Activated CD4-positive, alpha-beta T cell treated with anti-CD3 and anti-CD28 coated beads for 4 hours (primary cell): ENCODE results near the gene ANGPTL7.
"Not testable (repeated sequence)": the region's sequence is repeated elsewhere in the genome, so short reads cannot be mapped to it uniquely, and the experiment has no call there.

Experiments
- DNase-seq, 2 donors: peaks; one replicate each; pipeline ENCODE4 v3.0.0-alpha.2; 2020

ANGPTL7 gene

DNA sequence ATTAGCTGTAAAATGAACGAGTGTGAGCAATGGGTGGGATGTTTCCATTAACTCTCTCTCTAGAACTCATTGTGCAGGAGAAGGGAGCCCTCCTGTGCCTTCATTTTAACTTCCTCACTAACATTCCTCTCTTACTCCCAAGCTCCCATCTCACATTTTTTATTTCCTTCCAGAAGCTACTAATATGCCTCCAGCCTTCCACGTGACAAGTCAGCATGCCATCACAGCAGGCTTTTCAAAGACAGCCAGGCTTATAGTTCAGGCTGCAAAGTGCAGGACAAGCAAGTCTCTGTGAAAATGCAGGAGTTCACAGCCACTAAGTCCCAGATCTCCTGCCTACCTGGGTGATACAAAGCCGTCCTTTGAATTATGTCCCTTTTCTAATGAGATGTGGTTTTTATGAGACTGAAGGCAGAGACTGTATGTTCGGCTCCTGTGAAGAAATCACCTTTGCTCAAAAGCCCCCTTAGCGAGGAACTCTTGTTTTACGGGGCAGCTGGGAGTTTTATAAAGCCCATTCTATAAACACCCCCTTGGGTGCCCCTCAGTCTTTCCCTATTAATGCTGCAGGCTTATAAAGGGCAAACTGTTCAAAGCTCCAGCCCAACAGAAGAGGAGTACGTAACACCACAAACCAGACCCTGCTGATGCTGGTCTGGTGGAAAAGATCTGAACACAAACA is 14.8 kb upstream of the ANGPTL7 start:
- DNase-seq: no peak

DNA sequence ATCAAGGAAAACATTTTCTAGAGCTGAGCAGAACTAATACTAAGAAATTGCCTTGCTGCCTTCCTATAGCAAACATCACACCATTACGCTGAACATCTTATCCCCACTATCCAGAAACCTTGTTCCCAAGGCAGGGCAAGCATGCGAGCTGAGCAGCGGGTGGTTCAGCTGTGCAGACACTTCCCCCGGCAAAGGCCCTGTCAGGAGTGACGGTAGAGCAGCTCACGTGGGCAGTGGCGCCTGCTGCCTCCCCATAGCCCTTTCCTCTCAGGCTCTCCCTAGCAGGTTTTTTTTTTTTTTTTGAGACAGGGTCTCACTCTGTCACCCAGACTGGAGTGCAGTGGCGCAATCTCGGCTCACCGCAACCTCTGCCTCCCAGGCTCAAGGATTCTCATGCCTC is 13.7 kb upstream of the ANGPTL7 start:
- DNase-seq: no peak

DNA sequence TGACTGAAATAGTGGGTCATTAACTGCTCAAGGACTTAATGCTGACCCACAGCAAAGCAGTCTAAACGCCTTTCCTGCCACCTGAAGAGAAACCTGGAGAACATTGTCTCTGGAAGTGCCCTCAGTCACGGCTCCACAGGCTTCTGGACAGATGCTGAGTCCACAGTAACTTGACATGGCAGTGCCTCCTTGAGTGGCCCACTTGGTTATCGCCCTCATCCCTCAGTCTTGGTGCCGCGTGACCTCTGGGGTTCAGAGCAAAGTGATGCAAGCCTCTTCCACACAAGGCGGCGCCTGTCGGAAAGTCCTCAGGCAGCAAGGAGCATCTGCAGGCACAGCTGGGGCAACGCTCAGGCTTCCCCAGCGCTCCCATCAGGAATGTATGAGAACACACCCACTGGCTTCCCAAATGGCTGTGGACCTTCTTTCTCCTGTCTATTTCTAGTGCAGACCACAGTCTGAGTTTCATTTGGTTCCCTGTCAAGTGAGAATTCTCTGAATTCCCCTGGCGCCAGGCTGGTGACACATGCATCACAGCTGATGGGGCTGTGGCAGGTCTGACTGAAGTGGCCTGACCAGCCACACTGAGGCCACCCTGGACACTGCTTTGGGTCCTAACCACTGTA is 13.0 kb upstream of the ANGPTL7 start:
- DNase-seq: no peak

DNA sequence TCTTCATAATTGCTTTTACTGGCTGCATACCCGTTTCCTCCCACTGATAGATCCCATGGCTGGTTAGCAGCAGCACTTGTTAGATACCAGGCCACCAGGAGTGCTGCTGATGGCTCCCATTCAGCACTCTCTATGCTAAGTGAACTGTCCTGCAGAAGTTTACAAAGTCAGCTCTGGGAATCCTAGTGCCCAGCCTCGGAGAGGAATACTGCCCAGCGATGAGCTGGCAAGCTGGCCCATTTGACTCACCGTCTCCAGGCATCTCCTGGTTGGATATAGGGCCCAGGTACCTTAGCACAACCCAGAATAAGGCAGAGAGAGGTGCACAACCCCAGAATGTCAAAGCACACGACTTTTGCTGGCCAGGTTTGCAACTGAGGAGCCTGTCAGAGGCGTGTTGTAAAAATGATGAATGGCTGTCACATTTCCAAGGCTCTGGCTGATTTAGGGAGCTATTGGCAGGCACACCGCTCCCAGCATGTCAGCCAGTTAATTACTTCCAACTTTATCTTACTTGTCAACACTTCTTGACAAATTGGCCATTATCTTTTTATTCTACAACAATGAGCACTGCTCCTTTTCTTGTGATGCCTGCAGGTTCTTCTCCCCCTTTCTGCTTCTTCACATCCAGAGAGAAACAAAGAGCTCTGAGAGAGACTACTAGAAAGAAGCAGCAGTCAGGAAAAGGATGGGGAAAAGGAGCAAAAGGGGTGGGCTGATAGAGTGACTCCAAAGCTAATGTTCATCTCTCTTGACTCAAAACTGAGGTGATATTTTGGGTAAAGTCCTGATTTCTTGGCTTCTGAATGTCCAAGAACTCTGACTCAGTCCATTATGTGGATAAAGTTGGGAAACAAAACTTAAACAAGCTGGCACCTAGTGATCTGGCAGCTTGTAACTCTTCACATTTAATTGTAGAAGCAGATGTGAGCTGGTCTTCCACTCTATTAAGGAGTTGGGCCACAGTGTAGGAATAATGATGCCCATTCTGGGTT is 10.8 kb upstream of the ANGPTL7 start:
- DNase-seq: no peak

DNA sequence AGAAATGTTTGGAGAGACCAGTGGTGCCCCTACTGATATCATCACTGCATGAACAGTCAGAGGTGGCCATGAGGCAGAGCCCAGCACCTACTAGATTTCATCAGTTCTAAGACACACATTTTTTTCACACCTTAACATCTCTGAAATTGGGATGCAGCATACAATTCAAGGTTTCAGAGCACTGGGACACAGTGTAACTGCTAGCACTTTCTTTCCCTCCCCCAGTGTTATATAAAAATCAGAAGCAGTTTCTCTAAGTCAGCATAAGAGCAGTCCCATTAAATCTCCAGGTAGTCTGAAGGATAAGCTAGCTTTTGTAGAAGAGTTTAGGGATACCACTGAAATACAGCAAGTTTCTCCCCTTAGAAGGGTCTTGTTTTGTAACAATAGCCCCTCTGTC is 10.0 kb upstream of the ANGPTL7 start:
- no peak for DNase-seq

DNA sequence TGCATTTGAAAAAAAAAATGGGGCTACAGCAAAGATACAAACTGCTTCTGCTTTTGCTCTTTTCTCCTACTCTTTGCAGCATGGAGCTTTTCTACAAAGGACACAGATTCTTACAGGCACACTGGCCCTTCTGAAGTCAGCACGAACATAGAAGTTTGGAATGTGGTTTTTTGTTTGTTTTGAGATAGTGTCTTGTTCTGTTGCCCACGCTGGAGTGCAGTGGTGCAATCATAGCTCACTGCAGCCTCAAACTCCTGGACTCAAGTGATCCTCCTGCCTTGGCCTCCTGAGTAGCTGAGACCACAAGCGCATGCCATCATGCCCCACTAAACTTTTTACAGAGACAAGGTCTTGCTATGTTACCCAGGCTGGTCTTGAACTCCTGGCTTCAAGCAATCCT is 9.4 kb upstream of the ANGPTL7 start:
- DNase-seq: not testable (repeated sequence)

DNA sequence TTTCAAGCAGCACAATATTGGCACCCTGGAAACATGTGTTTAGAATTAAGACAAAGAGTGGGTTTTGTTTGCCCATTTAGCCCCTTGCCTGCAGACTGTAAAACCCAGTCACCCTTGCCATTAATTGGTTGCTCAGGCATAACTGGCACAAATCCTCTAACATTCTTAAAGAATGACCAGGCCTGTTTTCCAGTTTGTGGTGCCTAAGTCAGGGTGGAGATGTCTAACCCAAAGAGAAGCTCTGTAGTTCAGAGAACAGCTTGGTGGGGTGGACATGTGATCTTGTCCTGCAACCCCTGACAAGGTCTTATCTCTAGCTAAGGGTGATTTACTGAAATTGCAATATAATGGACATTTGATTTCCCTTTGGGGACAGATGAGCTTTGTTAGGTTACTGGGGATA is 8.8 kb upstream of the ANGPTL7 start:
- no peak for DNase-seq

DNA sequence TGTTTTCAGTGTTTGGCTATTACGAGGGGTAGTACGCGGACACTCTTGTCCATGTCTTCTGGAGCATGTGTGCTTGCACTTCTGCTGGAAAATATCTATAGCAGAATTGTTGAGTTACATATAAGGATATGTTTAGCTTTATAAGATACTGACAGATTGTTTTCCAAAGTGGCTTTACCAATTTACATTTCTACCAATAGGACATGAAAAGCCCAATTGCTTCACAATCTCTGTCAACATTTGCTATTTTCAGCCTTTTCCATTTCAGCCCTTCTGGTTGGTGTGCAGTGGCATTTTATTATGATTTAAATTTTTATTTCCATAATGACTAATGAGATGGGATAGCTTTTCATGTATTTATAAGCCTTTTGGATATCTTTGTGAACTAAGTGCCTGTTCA is 6.3 kb upstream of the ANGPTL7 start:
- no peak for DNase-seq

DNA sequence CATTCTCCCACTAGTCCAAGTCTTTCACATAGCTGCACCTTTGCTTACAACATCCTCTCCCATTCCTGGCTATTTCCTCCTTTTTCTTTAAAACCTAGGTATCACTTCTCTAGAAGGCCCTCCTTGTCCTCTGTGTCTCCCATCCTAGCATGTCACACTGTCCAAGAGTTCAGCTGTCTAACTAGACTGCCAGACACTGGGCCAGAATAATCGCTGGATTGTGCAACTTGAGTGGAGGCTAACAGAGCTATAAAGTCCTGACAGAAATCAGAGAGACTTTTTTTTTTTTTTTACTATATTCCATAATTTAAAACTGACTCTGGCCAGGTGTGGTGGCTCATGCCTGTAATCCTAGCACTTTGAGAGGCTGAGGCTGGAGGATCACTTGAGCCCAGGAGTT is 4.2 kb upstream of the ANGPTL7 start:
- DNase-seq: no peak

DNA sequence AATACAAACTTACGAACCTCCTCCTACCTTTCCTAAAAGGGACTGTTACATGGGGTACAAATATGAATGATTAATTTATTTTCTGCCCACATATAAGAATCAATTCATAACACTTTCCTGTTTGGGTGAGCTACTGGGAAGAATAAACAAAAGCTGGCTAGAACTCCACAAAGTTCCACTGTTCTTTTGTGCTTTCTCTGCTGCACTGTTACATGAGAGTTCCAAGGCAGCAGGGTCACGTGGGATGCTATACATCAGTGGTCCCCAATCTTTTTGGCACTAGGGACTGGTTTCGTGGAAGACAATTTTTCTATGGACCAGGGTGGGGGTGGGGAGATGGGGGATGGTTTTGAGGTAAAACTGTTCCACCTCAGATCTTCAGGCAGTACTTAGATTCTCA is 2.2 kb upstream of the ANGPTL7 start:
- DNase-seq: no peak

DNA sequence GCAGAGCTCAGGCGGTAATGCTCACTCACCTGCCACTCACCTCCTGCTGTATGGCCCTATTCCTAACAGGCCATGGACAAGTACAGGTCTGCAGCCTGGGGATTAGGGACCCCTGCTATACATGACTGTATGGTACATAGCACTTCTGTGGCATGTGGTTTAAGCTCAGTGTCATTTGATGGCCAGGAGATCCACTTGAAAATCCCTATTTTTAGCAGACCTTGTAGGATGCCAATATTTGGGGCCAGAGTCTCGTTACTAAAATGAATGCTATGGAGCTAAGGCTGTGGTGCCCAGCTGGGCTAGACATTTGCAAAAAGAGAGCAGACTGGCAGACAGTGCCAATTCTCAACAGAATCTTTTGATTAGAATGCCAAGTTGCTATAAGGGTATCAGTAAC is 1.7 kb upstream of the ANGPTL7 start:
- no peak for DNase-seq

DNA sequence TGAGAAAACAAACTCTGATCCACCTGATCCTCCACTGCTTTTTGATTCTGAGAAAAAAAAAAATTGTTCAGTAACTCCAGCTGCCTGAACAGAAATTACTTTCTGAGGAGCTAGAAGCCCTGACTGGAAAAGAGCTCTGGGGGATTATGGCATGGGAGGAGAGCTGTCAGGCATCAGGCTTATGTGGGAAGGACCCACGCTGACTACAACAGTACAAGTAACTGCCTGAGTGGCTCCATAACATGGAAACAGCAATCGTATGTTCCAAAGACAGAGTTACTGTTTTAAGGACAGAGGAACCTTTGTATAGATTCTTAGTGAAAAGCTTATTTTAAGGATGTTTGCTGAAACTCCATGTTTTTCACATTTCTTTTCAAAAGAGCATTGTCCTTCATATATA is 1.2 kb upstream of the ANGPTL7 start:
- no peak for DNase-seq

DNA sequence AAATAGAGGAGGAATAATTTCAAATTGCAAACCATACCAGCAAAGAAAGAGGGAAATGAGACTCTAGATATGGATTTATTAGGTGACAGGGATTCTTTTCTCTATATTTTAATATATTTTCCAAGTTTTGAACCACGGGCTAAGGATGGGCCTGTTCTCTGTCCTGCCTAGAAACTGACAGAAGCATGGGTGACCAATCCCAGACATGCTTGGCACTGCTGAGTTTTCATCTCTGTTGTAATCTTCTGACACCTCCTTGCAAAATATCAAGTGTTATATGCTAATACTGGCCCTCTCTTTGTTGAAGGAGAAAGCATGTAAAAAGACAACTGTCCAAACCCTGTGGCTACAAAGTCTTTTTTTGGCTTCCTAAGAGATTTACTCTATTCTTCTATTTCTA is 774 bp upstream of the ANGPTL7 start:
- no peak for DNase-seq

DNA sequence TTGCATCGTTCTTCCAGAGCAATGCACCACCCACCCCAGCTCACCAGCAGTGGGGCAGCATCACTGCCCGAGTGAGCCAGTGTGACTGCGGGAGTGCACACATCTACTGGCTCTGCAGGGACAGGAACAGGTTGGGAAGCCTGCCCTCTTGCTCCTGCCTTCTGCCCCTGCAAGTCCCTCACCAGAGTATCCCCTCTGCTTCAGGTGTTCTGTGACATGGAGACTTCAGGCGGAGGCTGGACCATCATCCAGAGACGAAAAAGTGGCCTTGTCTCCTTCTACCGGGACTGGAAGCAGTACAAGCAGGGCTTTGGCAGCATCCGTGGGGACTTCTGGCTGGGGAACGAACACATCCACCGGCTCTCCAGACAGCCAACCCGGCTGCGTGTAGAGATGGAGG is 4.2 kb downstream of the ANGPTL7 start:
- DNase-seq: no peak

DNA sequence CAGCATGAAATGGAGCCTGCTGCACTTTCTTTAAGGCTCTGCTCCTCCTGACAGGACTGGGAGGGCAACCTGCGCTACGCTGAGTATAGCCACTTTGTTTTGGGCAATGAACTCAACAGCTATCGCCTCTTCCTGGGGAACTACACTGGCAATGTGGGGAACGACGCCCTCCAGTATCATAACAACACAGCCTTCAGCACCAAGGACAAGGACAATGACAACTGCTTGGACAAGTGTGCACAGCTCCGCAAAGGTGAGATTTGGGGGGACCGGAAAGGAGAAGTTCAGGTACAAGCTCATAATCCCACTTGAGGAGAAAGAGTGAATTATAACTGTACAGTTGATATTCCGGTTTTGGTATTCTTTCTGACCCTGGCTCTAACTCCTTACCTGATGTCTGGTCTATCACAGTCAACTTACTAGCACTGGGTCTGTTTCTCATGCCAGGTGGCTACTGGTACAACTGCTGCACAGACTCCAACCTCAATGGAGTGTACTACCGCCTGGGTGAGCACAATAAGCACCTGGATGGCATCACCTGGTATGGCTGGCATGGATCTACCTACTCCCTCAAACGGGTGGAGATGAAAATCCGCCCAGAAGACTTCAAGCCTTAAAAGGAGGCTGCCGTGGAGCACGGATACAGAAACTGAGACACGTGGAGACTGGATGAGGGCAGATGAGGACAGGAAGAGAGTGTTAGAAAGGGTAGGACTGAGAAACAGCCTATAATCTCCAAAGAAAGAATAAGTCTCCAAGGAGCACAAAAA is 5.4 kb downstream of the ANGPTL7 start:
- DNase-seq: no peak

DNA sequence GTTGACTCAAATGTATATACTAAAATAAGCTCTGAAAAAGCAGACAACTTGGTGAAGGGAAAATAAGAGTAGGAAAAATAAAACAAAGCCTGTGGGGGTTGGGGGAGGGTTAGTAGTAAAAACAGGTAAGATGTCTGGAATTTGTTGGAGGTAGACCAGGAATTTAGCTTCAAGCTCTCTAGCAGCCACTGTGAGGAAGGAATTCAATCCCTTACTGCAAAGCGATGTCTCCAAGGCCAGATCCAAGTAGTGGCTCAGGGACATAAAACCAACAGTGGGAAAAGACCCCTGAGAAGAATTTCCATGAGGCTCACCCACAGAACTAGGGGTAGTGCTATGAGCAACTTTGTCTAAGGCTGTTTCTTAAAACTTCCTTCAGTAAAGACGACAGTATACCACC is 7.8 kb downstream of the ANGPTL7 start:
- no peak for DNase-seq

DNA sequence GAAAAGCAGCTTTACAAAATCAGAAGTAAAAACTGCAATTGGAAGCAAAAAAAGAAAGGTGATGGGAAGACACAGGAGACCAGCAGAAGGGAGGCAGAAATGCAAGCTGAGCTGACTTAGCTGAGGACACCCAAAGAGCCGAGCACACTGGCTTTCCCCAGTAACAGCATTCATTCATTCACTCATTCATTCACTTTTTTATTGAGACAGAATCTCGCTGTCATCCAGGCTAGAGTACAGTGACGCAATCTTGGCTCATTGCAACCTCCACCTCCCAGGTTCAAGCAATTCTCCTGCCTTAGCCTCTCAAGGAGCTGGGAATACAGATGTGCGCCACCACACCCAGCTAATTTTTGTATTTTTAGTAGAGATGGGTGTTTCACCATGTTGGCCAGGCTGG is 8.2 kb downstream of the ANGPTL7 start:
- DNase-seq: no peak

DNA sequence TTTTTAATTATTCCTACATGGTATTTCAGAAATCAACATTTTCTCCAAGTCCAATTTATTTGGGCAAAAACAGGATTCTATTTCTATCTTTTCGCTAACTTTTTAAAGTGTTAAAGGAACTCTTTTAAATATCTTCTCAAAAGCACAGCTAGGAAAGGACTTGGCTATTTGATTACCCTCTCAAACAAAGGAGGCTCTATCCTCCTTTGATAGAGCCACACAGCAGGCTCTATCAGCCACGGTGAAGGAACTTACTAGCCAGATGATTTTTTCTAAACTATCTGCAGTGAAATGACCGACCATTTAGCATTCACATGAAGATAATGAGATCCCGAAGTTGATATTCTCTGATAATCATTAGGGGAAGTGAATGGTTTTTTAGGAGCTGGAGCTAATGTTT is 9.1 kb downstream of the ANGPTL7 start:
- no peak for DNase-seq

DNA sequence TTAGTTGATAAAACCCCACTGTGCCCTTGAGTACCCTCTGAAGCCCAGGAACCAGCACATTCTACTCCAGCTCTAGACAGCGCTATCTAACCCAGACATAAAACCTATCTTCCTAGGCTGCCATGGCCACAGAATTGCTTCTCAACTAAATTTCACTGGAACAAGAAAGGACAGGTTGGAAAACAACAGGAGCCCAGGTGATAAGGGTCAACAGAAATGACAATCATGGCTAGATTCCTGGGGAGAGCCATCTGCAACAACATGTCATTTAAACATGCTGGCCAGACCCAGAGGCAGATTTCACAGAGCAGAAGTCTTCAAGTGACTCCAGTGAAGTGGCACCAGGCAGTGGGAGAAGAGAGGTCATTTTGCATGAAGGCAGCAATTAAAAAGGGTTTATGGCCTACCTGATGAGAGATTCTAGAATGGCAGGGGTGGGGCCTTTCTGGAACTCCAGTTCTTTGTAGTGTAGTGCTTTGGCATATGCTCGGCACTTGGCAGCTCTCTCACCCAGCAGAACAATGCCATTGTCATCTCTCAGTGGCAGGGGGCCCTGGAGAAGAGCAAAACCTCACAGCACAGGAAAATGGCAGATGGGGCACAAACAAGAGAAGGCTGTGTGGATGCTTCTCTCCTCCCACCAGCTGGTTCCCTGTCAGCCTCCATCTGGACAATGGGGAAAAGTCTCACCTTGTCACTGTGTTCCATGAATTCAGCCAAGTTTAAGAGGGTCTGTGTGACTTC is 9.9 kb downstream of the ANGPTL7 start:
- no peak for DNase-seq

DNA sequence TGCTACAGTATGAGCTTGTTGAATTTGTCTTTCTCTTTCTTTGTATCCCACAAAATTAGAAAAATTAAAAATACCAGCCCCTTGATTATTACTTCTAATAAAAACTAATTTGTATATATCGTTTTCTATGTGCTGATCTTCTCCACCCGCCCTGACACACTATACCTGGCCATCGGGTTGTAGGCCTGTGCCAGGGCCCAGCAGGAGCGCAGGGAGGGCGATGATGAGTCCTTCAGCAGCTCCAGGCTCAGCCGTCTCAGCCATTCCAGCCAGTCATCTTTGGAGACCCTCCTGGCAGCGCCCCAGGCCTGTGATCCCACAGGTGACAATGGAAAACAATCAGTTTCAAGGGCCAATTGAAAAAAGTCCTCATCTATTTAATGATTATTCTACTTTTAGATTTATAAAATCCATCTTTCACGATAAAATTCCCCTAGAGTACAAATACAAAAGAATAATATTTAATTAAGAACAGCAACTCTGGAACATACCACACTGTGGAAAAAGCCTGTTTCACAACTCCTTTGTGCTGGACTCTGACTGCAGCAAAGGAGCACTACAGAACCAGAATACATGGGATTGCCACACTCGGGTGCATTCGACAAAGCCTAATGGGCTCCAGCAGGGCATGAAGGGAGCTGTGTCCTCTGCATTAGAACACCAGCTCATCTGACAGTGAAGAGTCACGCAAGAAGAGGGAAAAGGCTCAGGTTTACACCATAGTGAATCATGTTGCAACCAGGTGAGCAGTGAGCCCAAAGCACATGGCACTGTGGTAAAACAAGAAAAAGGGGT is 15.4 kb downstream of the ANGPTL7 start:
- no peak for DNase-seq

DNA sequence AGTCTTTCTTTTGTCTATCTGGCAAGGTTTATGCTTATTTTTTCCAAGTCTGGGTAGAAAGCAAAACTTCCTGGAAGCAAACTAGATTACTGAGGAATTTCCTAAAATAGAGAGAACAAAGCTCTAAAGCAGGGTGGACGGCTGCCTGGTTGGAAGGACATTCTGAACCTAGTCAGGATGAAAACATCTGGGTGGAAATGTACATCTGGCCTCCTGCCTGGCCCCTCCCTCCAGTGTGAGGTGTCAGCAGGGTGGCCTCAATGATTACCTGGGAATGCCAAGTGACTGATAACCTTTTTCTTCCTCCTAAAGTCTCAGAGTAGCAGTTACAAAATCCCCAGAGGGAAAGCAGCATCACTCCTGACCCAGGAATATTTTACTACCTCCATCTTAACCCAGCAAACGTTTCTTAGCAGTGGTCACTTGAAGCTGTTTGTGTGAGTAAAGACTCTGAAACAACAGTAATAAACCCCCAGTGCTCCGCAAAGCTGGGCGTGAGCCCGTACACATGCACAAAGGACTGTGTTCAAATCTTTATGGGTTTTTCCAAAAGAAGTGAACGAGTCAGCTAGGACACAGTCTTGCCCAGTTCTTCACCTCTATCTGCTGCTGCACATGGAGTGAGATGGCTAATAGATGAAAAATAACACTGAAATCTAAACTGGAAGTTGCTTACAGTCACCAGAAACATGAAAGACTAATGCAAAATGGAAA is 18.9 kb downstream of the ANGPTL7 start:
- no peak for DNase-seq
